ENCODE results near the gene PALM3. TPM values are rescaled to one million over a fixed set of nuclear protein-coding genes. Genes with fewer than 3 reads are reported as not detected.

The PALM3 gene
- total RNA-seq, 2 experiments from 2014 or later: 0.09 TPM; not detected in 1

- peak overlapping the region; percentile 77 for H3K4me2 ChIP-seq (ENCODE audit: low read length)
- H4K20me1 ChIP-seq (ENCODE audit: insufficient read depth, low read length): no peaks in the 10 kb centered on the region
- H3K36me3 ChIP-seq (ENCODE audit: insufficient read depth, low read length): no peaks in the 10 kb centered on the region
- TSS peak; percentile 90 for BruUV-seq (replicated peaks)
- H3K4me1 ChIP-seq (ENCODE audit: insufficient read depth, low read length, poor library complexity, severe bottlenecking): peaks cover 35% of the 10 kb centered on the region
- ChIA-PET POLR2A (interaction anchor here (0.5 to 5.6 kb wide), 5 partner anchors 12 to 124 kb away, joined by 3 to 39 read pairs (median 3); no protein-coding TSS in a partner anchor), CTCF (ENCODE audit: unreplicated experiment) (no interaction called here)
- peak overlapping the region; percentile 78 for H3K4me3 ChIP-seq (ENCODE audit: low read depth, low read length, poor library complexity, severe bottlenecking)
- intact Hi-C loops (cut with micrococcal nuclease; ENCODE audit: unreplicated experiment): loop anchor here (1.0 kb wide), 2 partner anchors 55 to 74 kb away; partner anchors contain the start of gene DCAF15
- H3K27ac ChIP-seq (ENCODE audit: low read depth, low read length, poor library complexity, severe bottlenecking): peak overlapping the region; percentile 87
- H3K9me3 ChIP-seq (ENCODE audit: low read length): no peaks in the 10 kb centered on the region
- H2AFZ ChIP-seq (ENCODE audit: low read length): peak overlapping the region; percentile 83
- TF ChIP-seq CTCF (conservative IDR thresholded peaks at IDR 0.05; ENCODE audit: low read length) (no peak), EZH2phosphoT487 (IDR thresholded peaks at IDR 0.05; ENCODE audit: borderline replicate concordance, low read depth, low read length) (no peak)
- DNase-seq (ENCODE audit: low spot score): no peak
- peaks cover 32% of the 10 kb centered on the region; the same call in 1 of the 2 replicates for H3K79me2 ChIP-seq (ENCODE audit: insufficient read depth, low read depth, low read length)
- no peaks in the 10 kb centered on the region for H3K9me2 ChIP-seq (ENCODE audit: insufficient read depth, low read length)
Observed at GRCh38 chr19:14006766-14007562, 54.9 kb downstream of the PALM3 start.

- Histone ChIP-seq H3K4me1 (ENCODE audit: insufficient read depth, low read length, poor library complexity, severe bottlenecking) (peaks cover 43% of the 10 kb centered on the region), H3K9me2 (ENCODE audit: insufficient read depth, low read length) (no peaks in the 10 kb centered on the region), H3K36me3 (ENCODE audit: insufficient read depth, low read length) (no peaks in the 10 kb centered on the region), H3K79me2 (ENCODE audit: insufficient read depth, low read depth, low read length) (peaks cover 39% of the 10 kb centered on the region; the same call in 1 of the 2 replicates), H3K4me3 (ENCODE audit: low read depth, low read length, poor library complexity, severe bottlenecking) (peak within 1 kb of the TSS; percentile 78), H4K20me1 (ENCODE audit: insufficient read depth, low read length) (no peaks in the 10 kb centered on the region), H3K9me3 (ENCODE audit: low read length) (no peaks in the 10 kb centered on the region), H3K27ac (ENCODE audit: low read depth, low read length, poor library complexity, severe bottlenecking) (peak within 1 kb of the TSS; percentile 87), H3K4me2 (ENCODE audit: low read length) (peak within 1 kb of the TSS; percentile 93), H2AFZ (ENCODE audit: low read length) (peak within 1 kb of the TSS; percentile 83)
- ChIA-PET CTCF (ENCODE audit: unreplicated experiment) (interaction anchor here (0.6 to 0.7 kb wide), 2 partner anchors 46 to 68 kb away, joined by 3 to 4 read pairs; partner anchors contain the start of gene PODNL1), POLR2A (interaction anchor here (0.7 to 5.6 kb wide), 4 partner anchors 13 to 123 kb away, joined by 3 to 39 read pairs (median 5); no protein-coding TSS in a partner anchor)
- no TSS peak for BruUV-seq (replicated peaks)
- peak; percentile 99 for DNase-seq (ENCODE audit: low spot score)
- no peak for TF ChIP-seq EZH2phosphoT487 (IDR thresholded peaks at IDR 0.05; ENCODE audit: borderline replicate concordance, low read depth, low read length)
- TF ChIP-seq CTCF (conservative IDR thresholded peaks at IDR 0.05; ENCODE audit: low read length): no peak
- intact Hi-C loops (cut with micrococcal nuclease; ENCODE audit: unreplicated experiment): loop anchor here (1.0 kb wide), 2 partner anchors 54 to 75 kb away; partner anchors contain the start of gene DCAF15
Observed at GRCh38 chr19:14006085-14006765, 55.7 kb downstream of the PALM3 start, which contains the start of gene RFX1. Gene RFX1 (minus strand): TSS chr19:14006320. CDS start chr19:13993843, 12,477 bp downstream.

Measured in OCI-LY7 (cell line).